ENCODE data around the gene GABRB2.

DNA sequence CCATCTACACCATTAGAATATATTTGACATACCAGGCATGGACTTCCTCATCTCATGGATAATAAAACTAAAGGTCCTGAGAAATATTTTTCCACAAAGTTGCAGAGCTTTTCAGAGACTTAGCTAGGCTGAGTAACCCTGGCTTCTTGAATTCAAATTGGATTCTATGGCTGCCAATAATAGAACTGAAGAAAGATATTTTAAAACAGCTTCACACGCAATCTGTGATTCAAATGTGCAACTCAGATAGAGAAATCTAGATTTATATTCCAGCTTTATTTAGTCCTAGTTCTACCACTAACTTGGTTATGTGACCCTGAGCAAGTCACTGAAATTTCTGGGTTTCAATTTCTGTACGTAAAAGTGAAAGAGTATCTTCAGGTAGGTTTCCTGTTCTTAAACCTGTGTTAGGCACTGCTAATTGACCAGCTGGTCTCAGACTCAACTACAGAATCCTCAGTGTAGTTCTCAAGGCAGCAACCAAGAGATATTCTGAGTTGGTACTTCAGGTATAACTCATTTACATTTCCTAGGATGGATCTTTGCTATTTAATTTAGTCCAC is 235.3 kb downstream of the GABRB2 start:
- TF ChIP-seq, protein P1, sequence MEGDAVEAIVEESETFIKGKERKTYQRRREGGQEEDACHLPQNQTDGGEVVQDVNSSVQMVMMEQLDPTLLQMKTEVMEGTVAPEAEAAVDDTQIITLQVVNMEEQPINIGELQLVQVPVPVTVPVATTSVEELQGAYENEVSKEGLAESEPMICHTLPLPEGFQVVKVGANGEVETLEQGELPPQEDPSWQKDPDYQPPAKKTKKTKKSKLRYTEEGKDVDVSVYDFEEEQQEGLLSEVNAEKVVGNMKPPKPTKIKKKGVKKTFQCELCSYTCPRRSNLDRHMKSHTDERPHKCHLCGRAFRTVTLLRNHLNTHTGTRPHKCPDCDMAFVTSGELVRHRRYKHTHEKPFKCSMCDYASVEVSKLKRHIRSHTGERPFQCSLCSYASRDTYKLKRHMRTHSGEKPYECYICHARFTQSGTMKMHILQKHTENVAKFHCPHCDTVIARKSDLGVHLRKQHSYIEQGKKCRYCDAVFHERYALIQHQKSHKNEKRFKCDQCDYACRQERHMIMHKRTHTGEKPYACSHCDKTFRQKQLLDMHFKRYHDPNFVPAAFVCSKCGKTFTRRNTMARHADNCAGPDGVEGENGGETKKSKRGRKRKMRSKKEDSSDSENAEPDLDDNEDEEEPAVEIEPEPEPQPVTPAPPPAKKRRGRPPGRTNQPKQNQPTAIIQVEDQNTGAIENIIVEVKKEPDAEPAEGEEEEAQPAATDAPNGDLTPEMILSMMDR (IDR thresholded peaks at IDR 0.05; ENCODE audit: borderline replicate concordance, extremely low read depth, low read length, poor library complexity, severe bottlenecking): no peak
- TF ChIP-seq EZH2 (IDR thresholded peaks at IDR 0.05; ENCODE audit: borderline replicate concordance, low read depth, low read length, severe bottlenecking): no peak
